ENCODE data around the gene RTP2.

Gene RTP2, protein sequence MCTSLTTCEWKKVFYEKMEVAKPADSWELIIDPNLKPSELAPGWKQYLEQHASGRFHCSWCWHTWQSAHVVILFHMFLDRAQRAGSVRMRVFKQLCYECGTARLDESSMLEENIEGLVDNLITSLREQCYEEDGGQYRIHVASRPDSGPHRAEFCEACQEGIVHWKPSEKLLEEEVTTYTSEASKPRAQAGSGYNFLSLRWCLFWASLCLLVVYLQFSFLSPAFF

DNA sequence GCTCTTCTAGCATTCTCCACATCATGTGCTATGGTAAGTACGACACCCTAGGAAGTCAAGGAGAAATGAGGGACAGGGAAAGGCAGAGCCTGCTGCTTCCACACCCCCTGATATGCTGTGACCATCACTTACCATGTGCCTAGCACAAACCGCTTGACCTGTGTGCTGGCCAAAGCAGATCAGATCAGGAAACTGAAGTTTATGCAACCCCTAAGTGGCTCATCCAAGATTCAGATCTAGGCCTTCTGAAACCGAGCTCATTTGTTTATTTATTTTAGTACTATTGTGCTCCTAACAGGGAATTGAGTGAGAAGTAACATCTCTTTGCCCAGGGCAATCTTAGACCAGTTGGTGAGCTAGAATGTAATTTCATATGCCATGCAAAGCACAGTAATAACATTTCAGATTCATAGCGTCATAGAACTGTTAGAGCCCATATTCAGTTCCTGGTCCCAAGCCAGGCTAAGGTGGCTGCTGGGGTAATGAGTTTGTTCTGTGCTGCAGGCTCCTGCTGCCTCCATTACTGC, at the start of gene RTP2:
Gene RTP2, minus strand, starts transcription at position 51 of the 527 bp plus-strand sequence. CDS start 429 bp downstream, outside the sequence.
- no peak for DNase-seq

DNA sequence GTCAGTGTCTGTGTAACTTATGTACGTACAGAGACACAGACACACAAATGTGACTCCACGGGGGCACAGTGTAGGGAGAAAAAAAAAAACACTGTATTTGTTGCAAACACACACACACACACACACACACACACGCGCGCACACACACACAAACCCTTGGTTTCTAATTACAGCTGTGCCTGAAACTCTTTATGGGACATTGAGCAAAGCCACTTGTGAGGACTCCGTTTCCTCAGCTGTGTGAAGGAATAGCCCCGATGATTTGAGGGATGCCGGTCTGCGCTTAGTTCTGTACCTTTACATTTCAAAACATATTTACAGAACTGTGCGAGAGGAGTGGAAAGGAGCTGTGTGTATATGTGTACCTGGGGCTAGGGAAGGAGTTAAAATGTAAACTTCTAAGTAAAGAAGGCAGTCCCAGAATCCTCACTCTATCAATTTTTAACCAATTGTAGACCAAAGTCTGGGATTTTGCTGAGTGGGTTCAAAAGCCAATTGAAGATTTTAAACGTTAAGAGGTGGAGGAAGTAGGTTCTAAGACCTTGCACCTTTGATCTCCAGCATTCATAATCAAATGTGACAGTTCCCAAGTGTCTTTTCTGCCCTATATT, 48.3 kb upstream of the RTP2 start:
- no peak for DNase-seq

DNA sequence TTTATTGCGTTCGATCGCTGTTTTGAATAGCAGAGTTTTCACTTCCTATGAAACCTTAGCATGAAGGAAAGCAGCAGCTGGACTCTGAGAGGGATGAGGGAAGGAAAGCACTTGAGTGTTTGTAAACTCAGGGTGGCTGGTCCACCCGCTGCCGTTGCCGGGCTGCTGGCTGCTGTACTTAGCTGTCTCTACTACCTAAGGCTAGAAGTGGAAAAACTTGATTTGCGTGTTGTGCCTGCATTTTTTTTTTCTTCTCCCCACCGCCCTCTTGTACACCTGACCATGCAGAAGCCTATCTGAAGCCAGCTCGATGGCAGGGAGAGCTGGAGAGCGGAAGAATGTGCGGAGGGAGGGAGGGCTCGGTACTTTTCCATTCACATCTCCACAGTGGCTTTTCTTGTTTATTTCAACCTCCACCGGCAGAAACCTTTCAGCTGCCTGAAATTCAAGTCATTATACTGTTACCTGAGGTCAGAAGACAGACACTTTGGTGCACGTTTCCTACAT, 47.7 kb upstream of the RTP2 start:
- DNase-seq: no peak

DNA sequence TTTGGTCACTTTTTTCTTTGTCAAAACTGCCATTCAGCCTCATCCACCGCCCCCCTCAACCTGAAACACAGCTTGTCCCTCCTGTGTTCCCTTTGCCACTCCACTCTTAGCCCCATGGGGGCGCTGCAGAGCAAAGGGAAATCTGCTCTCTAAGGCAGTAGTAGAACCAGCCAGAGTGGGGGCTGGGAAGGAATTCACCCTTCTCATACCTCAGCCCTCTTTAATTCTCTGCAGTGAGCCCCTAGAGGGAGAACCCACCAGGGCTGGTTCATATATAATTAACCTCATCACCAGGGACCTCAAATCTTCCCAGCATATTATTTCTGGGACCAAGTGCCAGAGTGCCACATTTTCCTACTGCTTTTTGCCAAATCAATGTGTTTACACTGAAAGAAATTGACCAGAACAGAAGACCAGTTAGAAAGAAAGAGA, 45.7 kb upstream of the RTP2 start:
- peak; percentile 23 for DNase-seq

DNA sequence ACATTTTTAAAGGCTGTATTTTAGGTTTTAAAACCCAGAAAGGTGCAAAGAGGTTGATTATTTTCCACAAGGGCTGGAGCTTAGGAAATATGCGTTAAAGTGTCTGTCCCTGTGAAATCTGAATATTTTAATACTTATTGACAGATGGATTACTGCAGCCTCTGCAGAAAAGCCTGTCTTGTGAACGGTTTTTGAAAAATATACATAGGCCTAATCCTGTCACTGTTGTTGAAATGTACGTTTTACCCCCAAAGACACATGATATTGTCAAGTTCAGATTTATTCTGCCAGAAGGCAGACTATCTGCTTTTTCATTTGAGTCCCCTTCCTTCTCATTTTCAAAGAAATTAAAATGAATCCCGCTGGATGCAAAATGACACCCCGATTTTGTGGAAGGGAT, 45.1 kb upstream of the RTP2 start:
- no peak for DNase-seq

DNA sequence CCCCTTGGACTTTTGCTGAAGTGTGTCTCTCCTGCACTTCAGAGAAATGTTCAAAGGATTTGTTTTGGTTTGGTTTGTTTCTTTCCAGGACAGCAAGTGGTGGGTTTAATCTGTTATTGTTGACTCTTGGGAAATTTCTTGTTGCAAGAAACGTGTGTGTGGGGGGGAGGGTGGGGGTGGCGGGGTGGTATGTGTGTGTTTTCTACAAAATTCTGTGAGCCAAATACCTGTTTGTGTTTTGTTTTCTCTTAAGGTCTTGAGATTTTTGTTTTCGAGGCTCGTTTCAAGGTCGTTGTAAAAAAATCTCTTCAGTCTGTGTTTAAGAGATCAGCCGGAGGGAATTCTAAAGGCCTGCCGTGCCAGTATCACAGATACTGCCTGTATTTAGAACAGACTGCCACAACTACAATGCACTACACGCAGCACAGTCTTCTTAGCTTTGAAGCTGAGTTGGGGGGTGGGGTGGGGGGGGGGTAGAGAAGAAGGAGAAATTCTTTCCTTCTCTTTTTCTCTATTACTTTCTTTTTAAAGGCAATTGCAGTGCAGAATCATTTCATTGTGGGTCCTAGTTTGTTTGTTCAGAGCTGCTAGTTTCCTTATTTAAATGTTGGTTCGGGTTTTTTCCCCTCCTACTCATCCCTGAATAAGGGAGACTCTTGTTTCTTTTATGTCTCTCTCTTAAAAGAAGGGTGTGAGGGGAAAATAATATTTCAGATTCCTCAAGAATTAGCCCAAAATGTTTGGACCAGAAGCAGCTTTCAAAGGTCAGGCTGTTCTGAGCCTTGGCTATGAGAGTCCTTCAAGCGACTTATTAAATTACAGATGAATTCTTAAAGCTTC, 44.3 kb upstream of the RTP2 start:
- no peak for DNase-seq

DNA sequence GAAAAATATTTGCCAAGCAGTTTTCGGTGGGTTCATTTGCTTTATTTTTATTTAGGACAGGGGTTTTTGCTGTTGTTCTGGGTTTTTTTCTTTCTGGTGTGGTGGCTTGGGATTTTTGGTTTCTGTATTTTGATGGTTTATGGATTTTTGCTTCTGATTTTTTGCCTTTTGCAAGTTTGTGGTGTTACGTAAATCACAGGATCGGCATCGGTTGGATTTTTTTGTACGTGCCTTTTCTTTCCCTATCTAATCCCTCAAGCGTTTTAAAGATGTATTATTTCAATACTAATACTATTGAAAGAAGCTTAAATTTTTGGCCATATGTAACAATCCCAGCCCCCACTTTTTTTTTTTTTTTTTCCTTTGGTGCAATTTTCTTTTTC, 43.7 kb upstream of the RTP2 start:
- no peak for DNase-seq

DNA sequence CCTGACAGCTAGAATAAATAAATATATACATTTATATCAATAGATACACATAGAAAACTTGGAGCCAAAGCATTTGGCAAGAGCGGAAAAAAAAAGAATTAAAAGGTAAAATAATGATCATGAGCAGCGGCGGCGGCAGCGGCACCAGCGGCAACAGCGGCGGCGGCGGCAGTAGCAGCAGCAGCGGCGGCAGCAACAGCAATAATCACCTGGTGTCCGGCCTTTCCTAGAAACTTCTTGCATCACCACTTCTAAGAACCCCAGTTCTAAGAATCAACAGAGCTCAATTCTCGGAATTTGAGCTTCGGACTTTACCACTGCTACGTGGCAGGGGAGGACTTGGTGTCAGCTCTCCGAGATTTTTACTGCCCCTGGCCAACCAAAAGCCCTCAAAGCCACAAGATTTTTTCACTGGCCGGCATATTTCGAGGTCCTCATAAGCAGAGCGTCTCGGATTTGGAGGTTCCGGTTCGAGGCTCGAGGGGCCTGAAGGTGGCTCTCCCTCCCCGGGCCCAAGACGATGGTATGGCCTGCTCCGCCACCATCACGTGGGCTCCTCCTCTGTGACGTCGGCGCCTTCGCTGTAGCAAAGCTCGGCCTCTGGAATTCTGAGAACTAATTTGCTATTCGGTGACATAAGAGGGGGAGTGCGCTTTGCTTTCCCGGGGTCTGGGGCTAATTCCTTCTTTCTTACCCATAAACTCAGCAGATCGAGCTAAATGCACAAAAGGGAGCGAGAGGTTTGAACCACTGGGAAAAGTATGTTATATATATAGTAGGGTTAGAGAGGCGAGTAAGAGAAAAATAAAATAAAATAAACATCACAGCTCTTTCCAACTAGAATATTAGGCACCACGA, 43.1 kb upstream of the RTP2 start, which contains the start of gene BCL6:
Gene BCL6, minus strand, starts transcription at position 268 of the 858 bp plus-strand sequence. CDS start 11,775 bp downstream, outside the sequence.
- peak; percentile 93 for DNase-seq

DNA sequence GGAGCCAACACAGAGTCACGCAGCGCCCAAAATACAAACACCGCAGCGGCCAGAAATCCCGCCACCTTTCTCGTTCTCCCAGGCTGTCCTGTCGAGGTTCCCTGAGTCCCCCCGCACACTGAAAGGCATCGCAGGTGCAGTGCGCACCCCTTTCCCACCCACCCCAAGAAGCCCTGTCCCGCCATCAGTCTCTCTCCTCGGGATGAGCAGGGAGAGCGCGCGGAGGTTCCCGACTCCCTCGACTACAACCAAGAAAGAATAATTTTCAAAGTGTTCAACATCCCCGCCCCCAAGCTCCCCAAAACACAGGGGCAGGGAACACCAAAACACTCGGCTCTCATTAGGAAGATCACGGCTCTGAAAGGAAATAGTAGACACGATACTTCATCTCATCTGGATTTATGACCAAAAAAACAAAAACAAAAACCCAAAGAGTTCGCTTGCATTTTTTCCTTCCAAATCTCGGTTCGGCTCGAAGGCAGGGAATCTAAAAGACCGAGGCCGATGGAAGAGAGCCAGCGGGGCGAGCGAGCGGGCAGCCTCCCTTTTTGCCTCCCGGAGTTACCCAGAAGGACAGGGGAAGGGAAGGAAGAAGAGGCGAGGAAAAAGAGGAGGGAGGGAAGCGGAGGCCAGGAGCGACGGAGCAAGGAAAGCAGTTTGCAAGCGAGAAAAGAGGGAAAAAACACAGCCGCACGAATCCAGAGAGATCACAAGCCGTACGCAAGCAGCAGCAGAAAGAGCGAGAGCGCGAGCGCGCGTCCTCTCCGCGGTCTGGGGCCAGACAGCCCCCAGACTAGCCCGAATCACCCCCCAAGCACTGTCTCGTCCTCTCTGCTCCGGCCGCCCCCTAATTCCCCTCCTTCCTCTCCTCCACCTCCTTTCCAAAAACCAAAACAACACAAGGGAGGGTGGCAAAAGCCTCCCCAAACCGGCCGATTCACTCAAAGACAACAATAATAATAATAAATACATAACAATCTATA, 42.1 kb upstream of the RTP2 start:
- DNase-seq: no peak

DNA sequence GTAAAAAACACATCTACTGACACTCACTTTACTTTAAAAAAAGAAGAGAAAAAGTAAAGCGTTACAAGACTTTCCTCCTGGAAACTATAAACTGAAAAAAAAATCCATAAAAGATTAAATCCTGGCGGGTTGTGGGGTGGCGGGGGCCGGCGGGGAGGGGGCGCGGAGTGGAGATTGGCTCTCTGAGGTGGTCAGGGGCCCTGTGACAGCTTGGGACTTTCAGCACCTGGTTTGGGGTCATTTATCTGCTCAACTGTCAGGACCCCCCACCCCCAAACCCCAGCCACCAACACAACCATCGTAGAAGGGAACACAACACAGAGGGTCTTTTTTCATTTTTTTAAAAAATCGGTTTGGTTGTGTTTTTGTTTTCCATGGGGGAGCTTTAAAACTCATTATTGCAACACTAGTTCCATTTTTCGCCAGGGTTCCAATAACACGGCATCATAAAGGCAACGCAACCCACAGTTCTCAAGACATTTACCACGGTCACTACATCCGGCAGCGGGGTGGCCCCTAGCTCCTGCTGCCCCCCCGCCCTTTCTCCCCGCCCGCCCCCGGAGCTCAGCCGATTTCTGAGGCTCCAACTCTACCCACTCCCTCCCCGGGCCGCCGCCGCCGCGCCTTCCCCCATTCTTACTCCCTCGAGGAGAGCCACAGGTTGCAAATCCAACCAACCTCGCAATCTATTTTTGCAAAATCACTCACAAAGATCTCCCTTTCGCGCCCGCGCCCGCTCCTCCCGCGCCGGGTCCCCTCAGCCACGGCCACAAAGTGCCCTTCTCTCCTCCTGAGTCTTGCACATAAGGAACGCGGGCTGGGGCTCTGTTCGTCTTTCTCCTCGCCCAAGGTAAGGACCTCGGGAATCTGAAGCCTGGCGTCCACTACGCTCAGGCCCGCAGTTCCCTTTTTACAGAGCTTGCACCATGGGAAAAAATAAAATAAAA, 41.1 kb upstream of the RTP2 start:
- DNase-seq: no peak

DNA sequence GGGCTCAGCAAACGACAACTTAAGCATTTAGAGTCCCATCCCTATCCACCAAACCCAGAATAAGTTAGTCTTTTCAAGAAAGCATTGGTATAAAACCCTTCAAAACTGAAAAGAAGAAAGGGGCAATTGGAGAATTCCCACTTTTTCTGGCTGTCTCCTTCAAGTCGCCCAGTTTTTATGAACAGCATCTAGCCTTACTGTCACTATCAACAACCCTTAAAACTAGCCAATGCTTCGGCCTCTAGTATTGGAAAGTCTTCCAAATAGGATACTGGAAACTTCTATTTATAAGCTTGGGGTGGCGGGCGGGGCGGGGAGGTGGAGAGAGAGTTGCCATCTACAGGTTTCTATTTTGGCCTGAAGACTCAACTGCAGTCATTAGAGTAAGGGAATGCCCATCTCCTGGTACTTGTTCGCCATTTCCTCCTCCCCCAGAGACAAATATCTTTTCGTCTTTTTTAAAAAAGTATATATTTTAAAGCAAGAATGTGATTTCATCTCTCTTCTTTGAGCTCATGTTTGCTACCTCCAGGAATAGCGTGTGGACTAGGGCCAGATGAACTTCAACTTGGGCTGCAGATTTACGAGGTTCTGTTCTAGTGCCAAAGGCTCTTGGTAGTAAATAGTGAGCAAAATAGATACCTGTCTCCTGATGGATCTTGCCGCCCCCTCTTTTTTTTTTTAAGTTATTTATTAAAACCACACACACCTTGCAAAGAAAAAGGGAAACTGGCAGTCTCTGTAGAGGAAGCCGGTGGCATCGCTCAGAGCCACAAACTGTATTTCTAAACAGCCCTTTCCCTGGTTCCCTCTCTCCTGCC, 40.2 kb upstream of the RTP2 start:
- peak; percentile 6 for DNase-seq

DNA sequence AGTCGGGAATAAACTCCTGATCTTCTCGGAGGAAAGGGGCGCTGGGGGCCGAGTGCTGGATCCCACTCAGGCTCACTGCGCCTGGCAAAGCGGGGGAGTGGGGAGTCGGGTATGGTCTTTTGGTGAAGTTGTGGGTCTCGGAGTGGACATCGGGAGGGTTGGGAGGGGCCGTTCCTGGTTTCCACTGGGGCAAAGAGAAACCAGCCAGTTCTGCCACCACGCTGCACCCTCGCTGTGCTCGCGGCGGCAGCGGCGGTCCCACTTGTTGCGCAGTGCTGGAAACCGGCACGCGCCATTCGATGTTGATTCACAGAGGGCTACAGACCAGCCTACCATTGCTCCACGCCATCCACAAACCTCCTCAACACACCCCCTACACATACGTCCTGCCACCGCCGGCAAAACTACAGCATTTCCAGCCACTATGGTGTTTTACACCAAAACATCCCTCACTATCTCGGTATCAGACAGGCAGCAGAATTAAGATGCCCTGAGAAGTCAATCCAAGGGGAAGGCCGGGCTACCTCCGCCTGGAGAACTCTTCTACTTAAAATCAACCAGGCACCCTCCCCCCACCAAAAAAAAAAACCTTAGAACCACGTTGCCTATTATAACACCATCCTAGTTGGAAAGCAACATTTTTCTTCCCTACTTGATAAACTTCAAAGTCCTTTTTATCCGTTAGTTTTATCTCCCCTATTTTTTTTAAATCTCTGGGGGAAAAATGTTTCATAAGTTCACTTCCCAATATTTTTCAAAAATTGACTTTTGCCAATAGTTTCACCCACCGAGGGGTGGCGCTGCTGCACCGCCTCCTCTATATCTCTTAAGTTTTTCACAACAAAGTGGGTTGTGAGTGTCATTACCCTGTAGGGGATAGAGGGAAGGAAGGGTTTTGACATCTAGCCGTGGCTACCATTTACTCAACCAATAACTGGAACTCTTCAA, 39.3 kb upstream of the RTP2 start:
- DNase-seq: peak; percentile 67

DNA sequence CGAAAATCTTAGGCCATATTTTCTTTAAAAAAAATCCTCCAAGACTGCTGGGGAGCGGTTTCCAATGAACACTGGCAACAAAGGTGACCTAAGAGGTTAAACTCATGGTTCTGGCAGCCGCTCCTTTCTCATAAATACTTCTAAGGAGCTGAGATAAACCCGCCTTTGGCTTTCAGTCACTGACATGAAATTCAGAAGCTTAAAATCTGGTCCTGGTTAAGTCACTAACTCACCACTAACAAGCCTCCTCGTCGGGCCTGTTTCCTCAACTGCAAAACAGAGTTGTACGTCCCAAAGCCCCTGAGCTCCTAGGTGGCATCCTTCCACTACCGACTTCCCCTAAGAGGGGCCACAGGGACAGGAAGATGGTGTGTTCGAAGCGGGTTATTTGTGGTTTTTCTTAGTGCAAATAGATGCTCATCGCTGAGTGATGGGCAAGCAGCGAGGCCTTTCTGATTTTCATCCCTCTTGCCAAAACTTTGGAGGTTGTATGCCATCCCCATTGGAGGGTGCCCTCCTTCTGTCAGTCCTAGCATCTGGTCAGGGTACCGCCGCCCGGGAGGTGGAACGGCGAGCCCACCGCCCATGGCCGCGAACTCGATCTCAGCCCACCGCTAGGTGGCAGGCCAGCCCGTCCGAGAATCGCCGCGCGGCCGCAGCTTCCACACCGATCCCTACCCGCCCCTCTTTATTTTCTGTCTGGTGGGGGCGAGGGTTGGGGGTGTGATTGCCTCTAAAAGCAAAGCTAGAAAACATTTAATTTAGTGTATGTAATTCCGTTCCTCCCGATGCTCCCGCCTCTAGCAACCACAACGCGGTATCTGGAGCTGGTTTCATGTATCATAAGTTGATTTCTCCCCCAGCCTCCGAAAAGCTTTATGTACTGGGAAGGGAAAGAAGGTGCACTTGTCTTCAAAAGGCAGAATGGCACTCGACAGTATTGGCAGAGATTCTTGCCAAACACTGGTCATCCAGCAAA, 38.4 kb upstream of the RTP2 start:
- DNase-seq: peak; percentile 25

DNA sequence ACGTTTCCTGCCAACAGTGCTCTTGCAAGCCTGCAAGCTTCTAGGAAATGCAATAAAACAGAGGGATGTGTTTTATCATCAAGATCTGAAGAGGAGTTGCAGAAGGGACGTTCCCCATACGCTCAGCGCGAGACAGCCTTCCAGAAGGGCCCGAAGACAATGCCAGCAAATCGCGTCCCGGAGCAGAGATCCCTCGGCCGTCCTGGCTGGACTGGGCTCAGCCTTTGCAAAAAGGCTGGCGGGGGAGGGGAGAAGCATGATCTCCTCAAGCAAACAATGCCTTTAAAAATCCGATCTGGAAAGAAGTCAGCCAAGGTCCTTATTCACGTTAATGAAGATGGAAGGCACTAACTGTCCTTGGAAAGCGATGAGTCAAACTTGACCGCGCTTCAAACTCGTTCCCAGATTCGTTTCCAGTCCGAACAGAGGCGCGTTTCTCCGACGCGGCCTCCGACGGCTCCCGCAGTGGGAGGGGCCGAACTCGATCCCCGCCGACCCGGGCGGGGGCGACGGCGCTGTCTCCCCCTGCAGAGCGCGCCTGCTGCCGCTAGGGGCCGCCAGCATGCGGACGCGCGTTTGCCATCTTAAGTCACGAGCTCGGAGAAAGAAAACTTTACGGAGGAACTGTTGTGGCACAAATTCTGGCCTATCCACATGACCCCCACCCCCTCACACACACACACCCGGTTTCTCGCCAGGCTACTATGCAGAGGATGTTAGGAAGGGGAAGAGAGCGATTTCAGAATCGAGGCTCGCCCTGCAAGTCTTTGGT, 37.4 kb upstream of the RTP2 start:
- peak; percentile 53 for DNase-seq

DNA sequence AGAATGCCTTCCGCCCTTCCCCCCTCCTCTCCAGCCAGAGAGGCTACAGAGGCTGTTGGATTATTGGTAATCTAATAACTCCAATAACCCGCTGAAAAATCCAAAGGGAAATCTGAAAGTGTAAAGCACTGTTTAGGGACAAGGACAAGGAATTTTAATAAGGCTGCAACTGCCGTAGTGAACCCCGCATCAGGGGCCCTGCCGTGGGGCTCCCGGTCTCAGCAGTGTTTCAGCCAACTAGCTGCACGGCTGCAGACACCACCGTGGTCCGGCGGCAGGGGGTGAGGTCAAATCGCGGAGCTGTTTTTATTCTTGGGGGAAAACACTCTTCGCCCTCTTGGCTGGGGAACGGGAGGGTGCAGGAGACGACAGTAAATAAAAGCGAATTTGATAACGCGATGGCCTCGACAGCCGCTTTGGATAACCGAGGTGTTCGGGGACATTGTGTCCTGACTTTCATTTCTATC, 36.8 kb upstream of the RTP2 start:
- no peak for DNase-seq
